Common myeloid progenitor, CD34-positive (primary cell): ENCODE data around the gene DCLK3.

ENCODE experiments used
- CTCF ChIA-PET: fragments of 350-600 bp; sonication (Branson Sonifier 250); formaldehyde crosslinking; loops from one replicate; lab custom pipeline; 2021; ENCODE audit warnings: antibody characterized with exemption; lab: Charles Lee
- POLR2A ChIA-PET: fragments of 350-600 bp; sonication (Branson Sonifier 250); formaldehyde crosslinking; loops from one replicate; lab custom pipeline; 2021; ENCODE audit warnings: antibody characterized with exemption; lab: Charles Lee
- DNase-seq, 3 donors: peaks; one replicate each; pipeline versions ENCODE4 v3.0.0 to v3.0.0-alpha.2; 2013
- H3K27ac ChIP-seq, 2 experiments: 1 replicate in 1 of 2; 2 replicates in 1 of 2; pipeline ENCODE4 v1.7.0; 2013; ENCODE audit warnings: inconsistent platforms in 2 of 2, low read length in 2 of 2, mild to moderate bottlenecking in 2 of 2, low read depth in 1 of 2, moderate library complexity in 1 of 2; ENCODE audit not compliant: severe bottlenecking in 2 of 2, insufficient read depth in 1 of 2, poor library complexity in 1 of 2
- H3K27me3 ChIP-seq, 5 experiments: replicated peaks in 2 of 5; 1 replicate in 3 of 5; 2 replicates in 2 of 5; pipeline versions ENCODE4 v1.6.1 to v1.7.0; 2013; ENCODE audit warnings: low read length in 4 of 5, mild to moderate bottlenecking in 2 of 5, moderate library complexity in 2 of 5, inconsistent platforms in 1 of 5; ENCODE audit not compliant: insufficient read depth in 5 of 5, control insufficient read depth in 4 of 5
- H3K36me3 ChIP-seq, 4 experiments: 1 replicate in 2 of 4; 2 replicates in 2 of 4; pipeline versions ENCODE4 v1.6.1 to v1.7.0; 2013; ENCODE audit warnings: low read length in 3 of 4, control low read depth in 1 of 4, mild to moderate bottlenecking in 1 of 4; ENCODE audit not compliant: control insufficient read depth in 4 of 4, insufficient read depth in 4 of 4
- H3K4me1 ChIP-seq, 4 experiments: 1 replicate in 3 of 4; 2 replicates in 1 of 4; pipeline versions ENCODE4 v1.6.1 to v1.7.1; 2013; ENCODE audit warnings: low read length in 3 of 4, mild to moderate bottlenecking in 3 of 4, control low read depth in 1 of 4, inconsistent platforms in 1 of 4, moderate library complexity in 1 of 4; ENCODE audit not compliant: control insufficient read depth in 4 of 4, insufficient read depth in 4 of 4; ENCODE audit errors: control extremely low read depth in 1 of 4
- H3K4me3 ChIP-seq, 7 experiments: 1 replicate in 4 of 7; 2 replicates in 3 of 7; pipeline versions ENCODE4 v1.5.1 to v1.7.0; 2013; ENCODE audit warnings: mild to moderate bottlenecking in 7 of 7, low read length in 6 of 7, moderate library complexity in 6 of 7, inconsistent platforms in 2 of 7, low read depth in 2 of 7, control low read depth in 1 of 7; ENCODE audit not compliant: insufficient read depth in 4 of 7, control insufficient read depth in 1 of 7; ENCODE audit errors: extremely low read depth in 1 of 7
- H3K9me3 ChIP-seq, 5 experiments: 1 replicate in 4 of 5; 2 replicates in 1 of 5; pipeline versions ENCODE4 v1.6.1 to v1.7.1; 2013; ENCODE audit warnings: low read length in 4 of 5, mild to moderate bottlenecking in 2 of 5, inconsistent platforms in 1 of 5, low read depth in 1 of 5, moderate library complexity in 1 of 5; ENCODE audit not compliant: control insufficient read depth in 4 of 5, insufficient read depth in 2 of 5; ENCODE audit errors: control extremely low read depth in 1 of 5
- WGBS: methylation state at CpG from one replicate; pipeline ENCODE4 v1.1.5; 2013; ENCODE audit not compliant: insufficient coverage; 5-methylcytosine and 5-hydroxymethylcytosine counted together

Gene DCLK3

DNA sequence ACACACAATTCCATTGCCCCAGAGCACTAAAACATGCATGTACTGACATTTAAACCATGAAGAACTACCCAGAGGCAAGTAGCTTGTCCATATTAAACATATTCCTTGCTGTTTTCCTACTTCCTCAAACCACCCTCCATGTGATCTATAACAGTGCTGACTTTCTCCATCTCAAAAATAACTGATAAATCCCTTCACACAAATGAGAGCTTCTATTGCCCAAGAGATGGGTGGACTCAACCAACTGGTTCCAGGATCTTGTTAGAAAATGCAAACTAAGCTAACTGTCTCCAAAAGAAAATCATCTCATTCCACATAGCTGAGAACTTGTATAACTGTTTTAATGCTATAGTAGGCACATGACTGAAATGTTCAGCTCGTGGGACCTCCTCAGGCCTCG, 29.6 kb downstream of the DCLK3 start:
- ChIA-PET POLR2A (interaction anchor here (0.6 kb wide), 1 partner anchor 24 kb away, joined by 3 read pairs; no protein-coding TSS in a partner anchor), CTCF (interaction anchor here (1.8 to 3.5 kb wide), 2 partner anchors 134 to 225 kb away, joined by 5 to 12 read pairs; no protein-coding TSS in a partner anchor)
- Histone ChIP-seq H3K36me3 (no peaks in the 10 kb centered on the region), H3K9me3 (no peaks in the 10 kb centered on the region), H3K27ac (no peak overlapping the region), H3K4me3 (no peak overlapping the region), H3K4me1 (peaks cover 0 to 10% (median 5%) of the 10 kb centered on the region in 4 experiments), H3K27me3 (no peaks in the 10 kb centered on the region)
- 100% methylated on average over 2 of the region's 2 CpGs for WGBS
- no peak for DNase-seq

DNA sequence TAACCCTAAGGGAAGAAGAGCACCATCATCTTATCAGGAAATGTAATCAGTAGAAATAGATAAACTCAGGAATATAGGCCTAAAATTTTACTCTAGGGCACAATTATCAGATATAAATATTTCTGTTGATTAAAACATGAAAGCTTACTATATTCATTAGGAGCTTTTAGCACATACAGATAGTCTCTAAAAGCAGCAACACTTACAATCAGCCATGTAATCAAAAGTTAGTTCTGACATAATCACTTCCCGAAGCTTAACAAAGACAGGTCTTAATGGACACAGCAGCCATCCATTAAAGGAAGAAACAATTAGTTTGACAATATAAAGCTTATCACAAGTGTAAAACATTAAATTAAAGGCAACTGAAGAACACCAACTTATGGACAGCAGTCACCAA, 30.6 kb downstream of the DCLK3 start:
- ChIA-PET CTCF (interaction anchor here (0.7 to 3.5 kb wide), 8 partner anchors 10 to 226 kb away, joined by 3 to 12 read pairs (median 4); no protein-coding TSS in a partner anchor), POLR2A (interaction anchor here (0.6 to 1.6 kb wide), 2 partner anchors 10 to 221 kb away, joined by 3 to 4 read pairs; no protein-coding TSS in a partner anchor)
- Histone ChIP-seq H3K36me3 (no peaks in the 10 kb centered on the region), H3K4me3 (no peak overlapping the region), H3K4me1 (peaks cover 0 to 10% (median 5%) of the 10 kb centered on the region in 4 experiments), H3K27me3 (no peaks in the 10 kb centered on the region), H3K9me3 (no peaks in the 10 kb centered on the region), H3K27ac (no peak overlapping the region)
- no CpG with 5 or more reads among the region's 1 CpG for WGBS
- DNase-seq, result no peak

DNA sequence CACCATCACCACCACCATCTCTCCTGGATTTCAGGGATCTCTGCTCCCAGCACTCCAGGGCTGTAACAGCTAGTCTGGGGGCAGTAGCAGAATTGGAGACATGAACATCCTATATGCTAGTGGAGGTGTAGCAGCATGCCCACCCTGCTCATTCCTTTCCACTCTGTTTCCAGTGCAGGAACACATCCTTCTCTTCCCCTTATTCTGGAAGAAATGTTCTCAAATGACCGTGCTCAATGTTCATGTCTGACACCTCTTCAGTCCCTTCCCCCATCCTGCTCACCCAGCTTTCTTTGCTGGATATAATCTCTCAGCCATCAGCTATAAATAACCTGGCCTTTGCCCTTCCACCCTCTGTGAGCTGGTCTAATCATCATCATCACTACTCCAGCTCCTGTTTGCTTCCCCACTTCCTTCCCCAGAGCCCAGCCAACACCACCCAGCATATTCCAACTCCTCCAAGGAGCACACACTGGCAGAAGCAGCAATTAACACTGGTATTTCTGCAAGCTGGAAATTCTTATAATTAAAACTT, 31.1 kb downstream of the DCLK3 start:
- no peak for DNase-seq
- Histone ChIP-seq H3K27me3 (no peaks in the 10 kb centered on the region), H3K9me3 (no peaks in the 10 kb centered on the region), H3K4me1 (peaks cover 0 to 10% (median 5%) of the 10 kb centered on the region in 4 experiments), H3K36me3 (no peaks in the 10 kb centered on the region), H3K4me3 (no peak overlapping the region), H3K27ac (no peak overlapping the region)
- 83% methylated on average over 1 of the region's 1 CpG for WGBS
- ChIA-PET CTCF (interaction anchor here (0.9 to 3.5 kb wide), 8 partner anchors 11 to 226 kb away, joined by 3 to 12 read pairs (median 4); no protein-coding TSS in a partner anchor), POLR2A (interaction anchor here (0.6 to 1.6 kb wide), 2 partner anchors 10 to 221 kb away, joined by 3 to 4 read pairs; no protein-coding TSS in a partner anchor)

DNA sequence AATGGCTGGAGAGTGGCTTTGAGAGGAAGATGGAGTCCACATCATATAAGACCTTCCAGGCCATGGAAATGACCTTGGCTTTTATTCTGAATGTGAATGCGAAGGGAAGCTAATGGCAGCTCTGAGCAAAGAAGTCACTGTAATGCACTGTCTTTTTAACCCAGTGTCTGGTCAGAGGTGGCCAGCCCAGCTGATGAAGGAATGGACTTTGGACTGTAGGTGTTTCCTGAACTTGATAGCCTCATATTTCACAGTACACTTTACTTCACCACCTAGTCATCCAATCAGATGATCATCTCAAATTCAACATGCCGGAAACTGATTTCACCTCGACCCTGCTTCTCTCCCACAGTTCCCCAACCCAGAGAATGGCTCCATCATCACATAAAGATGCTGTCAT, 33.4 kb downstream of the DCLK3 start:
- Histone ChIP-seq H3K4me1 (peaks cover 0 to 5% (median 1%) of the 10 kb centered on the region in 4 experiments), H3K27me3 (no peaks in the 10 kb centered on the region), H3K9me3 (no peaks in the 10 kb centered on the region), H3K36me3 (no peaks in the 10 kb centered on the region), H3K27ac (no peak overlapping the region), H3K4me3 (no peak overlapping the region)
- 100% methylated on average over 3 of the region's 3 CpGs for WGBS
- DNase-seq, result no peak
- ChIA-PET CTCF (interaction anchor here (0.8 to 1.3 kb wide), 7 partner anchors 14 to 227 kb away, joined by 3 to 5 read pairs (median 4); no protein-coding TSS in a partner anchor), POLR2A (no interaction called here)

DNA sequence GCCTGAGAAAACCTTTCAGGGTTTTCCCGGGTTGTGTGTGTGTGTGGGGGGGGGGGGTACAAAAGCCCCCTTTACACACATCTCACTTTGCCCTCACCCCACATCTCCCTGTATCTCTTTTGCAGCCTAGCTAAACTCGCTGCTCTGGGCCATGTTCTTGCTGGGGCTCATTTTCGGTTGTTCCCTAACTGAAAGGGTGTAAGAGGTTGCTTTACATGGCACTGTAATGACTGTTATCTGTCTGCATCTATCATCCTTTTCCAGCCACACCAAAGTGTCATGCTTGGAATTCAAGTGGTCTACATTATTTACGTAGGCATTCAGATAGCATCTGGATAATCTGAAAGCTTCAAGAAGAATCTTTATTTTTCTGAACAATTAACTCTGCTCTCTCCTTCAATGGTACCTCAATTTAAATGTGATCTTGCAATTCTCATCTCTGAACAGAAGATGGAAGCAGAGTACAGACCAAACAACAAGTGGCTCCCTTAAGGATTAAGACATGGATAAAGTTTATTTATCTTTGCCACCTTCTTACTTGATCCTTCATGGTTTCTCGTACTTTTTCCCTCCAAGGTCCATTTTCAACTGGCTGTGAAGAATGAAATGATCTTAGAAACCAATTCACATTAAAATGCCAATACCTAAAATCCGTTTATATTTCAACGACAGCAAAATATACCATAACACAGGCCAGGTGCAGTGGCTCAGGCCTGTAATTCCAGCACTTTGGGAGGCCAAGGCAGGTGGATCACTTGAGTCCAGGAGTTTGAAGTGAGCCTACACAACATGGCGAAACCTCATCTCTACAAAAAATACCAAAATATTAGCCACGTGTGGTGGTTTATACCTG, 34.9 kb downstream of the DCLK3 start:
- H3K27ac ChIP-seq, result no peak overlapping the region
- no peaks in the 10 kb centered on the region for H3K9me3 ChIP-seq
- POLR2A ChIA-PET, result no interaction called here
- DNase-seq, result peak; percentile 47 to 74 (median 66)
- CTCF ChIA-PET, result interaction anchor here (0.6 to 4.8 kb wide), 12 partner anchors 12 to 763 kb away, joined by 3 to 21 read pairs (median 4); no protein-coding TSS in a partner anchor
- no peak overlapping the region for H3K4me3 ChIP-seq
- 34% methylated on average over 2 of the region's 9 CpGs for WGBS
- H3K4me1 ChIP-seq, result peaks cover 0 to 5% (median 1%) of the 10 kb centered on the region in 4 experiments
- no peaks in the 10 kb centered on the region for H3K27me3 ChIP-seq
- no peaks in the 10 kb centered on the region for H3K36me3 ChIP-seq

DNA sequence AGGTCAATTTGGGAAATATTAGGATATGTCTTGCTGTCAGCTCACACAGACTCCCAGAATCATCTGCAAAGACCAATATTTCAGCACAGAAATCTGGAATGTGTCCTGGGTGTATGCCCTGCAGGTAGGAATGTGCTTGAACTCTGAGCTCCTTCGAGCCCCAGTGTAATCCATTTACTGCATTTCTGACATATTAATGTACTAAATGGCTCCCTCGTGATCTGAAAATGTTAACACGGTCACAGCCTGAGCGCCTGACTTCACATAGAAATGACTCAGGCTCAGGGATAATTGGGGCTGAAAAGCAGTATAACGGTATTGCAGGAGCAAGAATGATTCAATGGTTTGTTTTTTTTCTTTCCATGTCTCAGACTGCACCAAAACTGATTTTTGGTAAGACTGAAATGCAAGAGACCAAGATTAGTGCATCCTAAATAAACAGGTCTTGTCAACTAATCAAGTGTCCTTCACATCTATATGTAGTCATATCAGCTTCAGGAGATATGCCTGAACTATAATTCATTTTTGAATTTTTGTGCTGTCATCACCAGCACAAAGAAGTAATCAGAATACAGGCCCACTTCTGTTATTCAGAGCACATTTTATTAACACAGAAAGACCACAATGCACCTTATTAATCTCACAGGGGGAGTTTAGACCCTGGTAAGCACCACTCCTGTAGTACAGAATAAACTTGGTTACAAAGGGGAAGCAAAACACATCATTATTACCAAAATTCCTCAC, 49.8 kb downstream of the DCLK3 start:
- DNase-seq, result no peak
- ChIA-PET POLR2A (no interaction called here), CTCF (interaction anchor here (1.0 kb wide), 1 partner anchor 748 kb away, joined by 3 read pairs; no protein-coding TSS in a partner anchor)
- peaks cover 0 to 3% (median 0%) of the 10 kb centered on the region in 5 experiments for H3K27me3 ChIP-seq
- 89% methylated on average over 5 of the region's 5 CpGs for WGBS
- no peaks in the 10 kb centered on the region for H3K9me3 ChIP-seq
- no peak overlapping the region for H3K27ac ChIP-seq
- no peaks in the 10 kb centered on the region for H3K4me1 ChIP-seq
- no peak overlapping the region for H3K4me3 ChIP-seq
- H3K36me3 ChIP-seq, result no peaks in the 10 kb centered on the region
